GM19035 (cell line): ENCODE data around the gene SLC46A2.

Experiments
- ATAC-seq: cut with Tn5 transposase; IDR thresholded peaks from one replicate; pipeline ENCODE4 v1.9.1; 2021; ENCODE audit not compliant: unreplicated experiment

SLC46A2 gene

DNA sequence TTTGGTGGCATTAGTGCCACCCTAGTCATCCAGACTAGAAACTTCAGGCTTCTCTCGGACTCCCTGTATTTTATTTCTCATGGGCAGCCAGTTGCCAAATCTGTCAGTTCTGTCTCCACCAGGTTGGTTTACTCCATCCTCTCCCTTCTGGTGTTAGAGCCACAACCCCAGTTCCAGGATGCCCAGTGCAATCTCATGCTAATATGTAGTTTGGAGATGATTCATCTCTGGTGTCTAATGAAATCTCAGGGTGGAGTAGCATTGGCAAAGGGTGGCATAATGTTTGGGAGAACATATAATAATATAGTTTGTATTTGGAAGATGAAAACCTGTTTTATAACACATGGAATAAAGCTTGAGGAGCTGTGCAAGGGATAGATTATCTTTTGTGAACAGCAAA lies 30.2 kb downstream of the SLC46A2 start:
- no peak for ATAC-seq

DNA sequence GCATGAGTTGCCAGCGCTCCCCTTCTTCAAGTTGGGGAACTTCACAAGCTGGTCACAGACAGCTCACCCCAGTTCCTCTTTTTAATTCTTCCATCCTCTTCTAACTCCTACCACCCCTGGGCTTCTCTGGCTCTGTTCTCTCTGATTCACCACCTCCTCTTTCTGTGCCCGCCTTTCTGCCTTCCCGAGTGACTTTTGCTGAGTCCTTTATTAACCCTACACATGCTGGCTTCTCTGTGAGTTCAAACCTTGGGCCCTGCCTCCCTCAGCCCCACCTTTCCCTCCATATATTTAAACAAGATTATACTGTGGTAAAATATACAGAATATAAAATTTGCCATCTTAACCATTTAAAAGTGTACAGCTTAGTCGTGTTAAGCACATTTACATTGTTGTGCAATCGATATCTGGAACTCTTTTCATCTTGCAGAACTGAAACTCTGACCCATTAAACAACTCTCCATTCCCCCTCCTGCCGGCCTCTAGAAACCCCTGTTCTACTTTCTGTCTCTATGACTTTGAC lies 32.0 kb downstream of the SLC46A2 start:
- peak; percentile 72 for ATAC-seq

DNA sequence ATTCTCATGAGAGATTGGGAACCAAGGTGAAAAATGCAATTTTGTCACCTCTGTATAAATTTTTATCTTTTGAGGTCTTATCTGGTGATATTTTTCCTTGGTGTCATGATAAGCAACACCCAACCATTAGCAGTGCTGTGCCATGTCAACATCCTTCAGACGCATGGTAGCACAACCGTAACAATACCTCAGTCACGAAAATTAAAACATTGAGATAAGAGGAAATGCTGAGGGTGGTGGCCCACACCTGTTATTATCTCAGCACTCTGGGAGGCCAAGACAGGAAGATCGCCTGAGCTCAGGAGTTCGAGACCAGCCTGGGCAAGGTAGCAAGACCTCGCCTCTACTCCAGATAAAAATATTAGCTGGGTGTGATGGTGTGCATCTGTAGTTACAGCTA lies 32.7 kb downstream of the SLC46A2 start:
- ATAC-seq = no peak

DNA sequence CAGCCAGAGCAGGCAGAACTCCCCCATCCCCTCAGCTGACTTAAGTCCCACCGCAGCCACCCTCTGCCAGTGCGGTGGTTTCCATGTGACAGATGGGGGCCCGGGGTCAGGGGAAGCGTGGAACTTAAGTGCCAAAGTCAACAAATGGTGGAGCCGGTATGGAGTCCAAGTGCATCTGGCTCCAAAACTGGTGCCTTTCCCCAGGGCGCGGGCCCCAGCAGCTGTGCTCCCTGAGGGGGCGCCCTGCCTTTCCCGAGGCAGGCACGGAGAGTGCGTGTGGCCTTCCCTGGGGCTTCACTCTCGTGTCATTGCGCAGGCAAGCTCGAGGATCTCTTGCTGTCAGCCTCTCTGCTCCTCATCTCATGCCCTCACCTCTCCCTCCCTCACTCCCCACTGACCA lies 33.8 kb downstream of the SLC46A2 start:
- no peak for ATAC-seq

DNA sequence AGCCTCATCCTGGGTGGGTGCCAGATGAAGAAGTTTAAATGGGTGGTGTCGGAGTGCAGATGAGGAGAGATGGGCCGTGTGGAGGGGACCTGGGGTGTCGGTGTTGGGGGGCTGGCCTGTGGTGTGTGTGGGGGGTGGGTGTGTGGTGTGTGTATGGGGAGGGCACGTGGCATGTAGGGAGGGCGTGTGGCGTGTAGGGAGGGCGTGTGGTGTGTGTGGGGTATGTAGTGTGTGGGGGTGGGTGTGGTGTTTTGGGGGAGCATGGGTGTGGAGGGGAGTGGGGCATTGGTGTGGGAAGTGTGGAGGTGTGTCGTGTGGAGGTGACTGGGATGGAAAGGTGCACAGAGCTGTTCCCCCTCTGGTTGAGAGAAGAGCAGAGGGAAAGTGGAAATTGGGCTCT lies 34.5 kb downstream of the SLC46A2 start:
- no peak for ATAC-seq

DNA sequence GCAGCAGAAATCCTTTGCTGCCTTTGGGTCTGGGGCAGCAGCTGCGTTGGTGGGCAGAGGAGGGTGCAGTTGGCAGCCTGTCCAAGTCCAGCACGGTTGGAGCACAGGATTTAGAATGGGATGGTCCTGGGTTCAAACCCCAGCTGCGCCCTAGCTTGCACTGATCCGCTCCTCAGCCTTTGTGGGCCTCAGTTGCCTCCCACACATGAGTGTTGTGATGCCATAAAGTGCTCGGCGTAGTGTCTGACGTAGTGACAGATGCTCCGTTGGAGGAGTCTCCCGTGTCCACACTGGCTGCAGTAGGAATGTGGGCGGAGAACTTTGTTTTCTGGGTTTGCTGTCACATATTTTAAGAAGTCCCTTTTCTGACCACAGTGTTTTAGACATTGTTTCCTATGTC lies 36.0 kb downstream of the SLC46A2 start:
- ATAC-seq = no peak

DNA sequence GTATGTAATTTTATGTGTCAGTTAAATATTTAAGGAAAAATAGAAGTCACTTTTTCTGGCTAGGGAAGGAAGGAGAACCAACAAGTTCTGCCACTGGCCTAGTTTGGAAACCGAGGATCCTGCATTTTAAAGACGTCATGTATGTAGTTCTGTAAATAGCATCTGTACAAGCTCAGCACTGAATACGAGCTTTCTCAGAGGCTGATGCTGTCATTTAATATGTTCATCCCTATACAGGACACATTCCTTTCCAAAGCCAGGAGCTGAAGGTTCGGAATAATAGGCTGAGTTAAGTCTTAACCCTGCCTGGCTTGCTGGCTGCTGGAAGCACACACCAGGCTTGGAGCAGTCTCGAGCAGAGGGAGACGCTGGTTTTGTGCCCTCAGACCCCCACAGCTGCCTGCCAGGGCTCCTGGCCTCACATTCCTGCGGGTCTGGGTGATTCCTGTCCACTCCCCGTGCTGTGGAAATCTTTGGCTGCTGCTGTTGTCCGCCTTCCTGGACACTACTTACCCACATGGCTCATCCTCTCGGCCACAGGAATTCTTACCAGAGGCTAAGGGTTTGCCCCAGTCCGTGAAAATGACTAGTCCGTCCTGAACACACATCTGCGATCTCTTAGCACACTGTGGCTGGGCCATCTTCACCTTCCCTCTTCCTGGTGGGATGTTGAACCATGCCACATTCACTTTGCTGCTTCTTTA lies 36.6 kb downstream of the SLC46A2 start:
- no peak for ATAC-seq

DNA sequence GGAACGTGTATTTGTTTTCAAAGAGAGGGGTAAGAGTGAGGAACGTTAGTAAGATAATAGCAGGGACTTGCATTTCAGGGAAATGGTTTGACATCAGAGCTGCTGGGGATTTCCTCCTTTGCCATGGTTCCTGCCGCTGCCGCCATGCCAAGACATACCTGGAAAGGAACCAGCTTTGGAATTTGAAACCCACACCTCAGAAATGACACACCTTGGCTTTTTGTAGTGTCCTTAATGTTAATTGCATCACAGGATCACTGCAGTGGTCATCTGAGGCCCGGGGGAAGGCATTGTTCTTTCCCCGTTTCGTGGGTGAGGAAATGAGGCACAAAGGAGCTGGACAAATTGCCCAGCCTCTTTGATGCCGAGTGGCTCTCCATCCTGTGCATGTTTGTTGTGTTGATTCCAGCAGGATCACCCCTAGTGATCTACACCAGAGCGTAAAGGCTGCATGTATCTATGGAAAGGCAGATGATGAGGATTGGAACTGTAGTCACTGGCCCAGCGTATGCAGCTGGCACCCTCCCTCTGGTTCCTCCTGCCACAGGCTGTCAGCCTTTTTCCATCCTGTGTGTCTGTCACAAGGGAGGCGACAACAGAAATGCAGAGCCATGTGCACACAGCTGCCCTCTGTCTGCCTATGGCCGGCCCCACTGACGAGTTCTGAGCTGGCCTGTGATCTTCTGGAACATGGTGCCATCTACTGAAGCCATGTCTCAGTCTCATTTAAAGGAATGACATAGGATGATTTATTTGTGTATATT lies 37.8 kb downstream of the SLC46A2 start:
- no peak for ATAC-seq

DNA sequence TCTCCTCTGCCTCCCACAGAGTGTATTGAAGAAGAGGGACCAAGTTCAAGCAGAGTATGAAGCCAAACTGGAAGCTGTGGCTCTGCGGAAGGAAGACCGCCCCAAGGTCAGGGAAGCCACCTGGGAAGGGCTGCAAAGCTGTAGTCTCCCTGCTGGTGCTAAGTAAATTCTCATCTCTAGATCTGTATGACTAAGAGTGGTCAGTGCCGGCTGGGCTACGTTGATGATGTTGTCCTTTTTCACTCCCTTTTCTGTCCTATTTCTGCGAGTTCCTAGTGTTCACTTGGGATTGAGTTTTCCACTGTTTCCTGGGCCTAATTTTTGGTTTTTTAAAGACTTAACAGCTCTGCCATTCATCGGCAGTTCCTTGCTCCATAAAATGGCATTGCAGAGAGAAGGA lies 39.8 kb downstream of the SLC46A2 start:
- no peak for ATAC-seq

DNA sequence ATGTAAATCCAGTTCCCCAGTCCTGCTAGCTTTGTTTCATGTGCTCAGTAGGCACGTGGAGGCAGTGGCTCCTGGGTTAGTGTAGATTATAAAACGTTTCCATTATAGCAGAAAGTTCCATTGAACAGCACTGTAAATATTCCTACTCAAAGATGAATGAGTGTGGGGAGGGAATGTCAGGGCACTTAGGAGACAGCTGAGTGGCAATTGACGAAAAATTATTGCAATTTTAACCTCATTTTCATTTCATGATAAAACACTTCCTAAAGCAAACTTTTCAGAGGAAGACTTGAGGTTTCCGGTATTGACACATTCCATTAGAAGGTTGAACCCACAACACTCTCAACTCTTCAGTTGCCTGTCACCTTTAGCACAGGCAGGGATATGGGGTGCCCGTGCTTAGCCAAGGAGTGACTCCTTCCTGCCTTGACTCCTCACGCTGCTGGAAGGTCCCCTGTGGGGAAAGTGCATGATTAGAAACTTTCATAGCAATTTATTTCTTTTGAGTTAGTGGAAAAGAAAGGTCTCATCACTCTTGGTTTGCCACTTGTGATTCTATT lies 41.2 kb downstream of the SLC46A2 start:
- ATAC-seq = no peak

DNA sequence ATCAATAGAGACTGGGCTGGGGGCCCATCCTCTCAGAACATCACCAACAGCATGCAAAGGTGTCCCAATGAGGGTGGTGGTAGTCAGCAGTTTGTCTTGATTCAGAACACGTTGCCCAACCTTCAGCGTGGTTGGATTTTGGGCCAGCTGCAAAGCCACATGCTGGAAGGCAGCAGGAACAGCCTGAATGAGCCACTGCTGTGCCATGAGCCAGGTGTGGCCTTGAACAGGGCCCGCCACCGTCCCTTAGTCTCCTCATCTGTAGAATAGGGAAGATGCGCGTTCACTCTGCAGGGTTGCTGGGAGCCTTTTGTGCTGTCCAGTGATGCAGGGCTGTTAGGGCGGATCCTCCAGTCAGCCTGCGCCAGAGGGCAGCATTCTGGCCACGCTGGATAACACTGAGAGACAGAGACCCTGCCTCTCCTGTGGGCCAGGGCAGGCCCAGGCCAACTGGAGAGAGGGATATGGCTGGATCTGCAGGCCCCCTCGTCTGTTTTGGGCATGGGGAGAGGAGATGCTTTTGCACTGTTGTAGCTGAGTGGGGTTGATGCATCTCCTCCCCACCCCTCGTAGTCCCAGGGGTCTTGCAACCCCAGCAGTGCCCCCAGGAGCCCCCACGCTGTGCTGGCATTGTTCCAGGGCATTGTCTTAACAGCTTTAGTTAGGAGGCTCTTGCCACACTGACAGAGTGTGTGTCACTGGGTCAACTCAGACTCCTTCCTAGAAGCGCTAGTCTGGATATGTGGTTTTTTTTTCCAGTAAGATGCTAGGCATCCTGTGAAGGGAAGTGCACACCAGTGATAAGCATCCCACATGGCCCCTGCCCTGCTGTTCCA lies 42.1 kb downstream of the SLC46A2 start:
- no peak for ATAC-seq

DNA sequence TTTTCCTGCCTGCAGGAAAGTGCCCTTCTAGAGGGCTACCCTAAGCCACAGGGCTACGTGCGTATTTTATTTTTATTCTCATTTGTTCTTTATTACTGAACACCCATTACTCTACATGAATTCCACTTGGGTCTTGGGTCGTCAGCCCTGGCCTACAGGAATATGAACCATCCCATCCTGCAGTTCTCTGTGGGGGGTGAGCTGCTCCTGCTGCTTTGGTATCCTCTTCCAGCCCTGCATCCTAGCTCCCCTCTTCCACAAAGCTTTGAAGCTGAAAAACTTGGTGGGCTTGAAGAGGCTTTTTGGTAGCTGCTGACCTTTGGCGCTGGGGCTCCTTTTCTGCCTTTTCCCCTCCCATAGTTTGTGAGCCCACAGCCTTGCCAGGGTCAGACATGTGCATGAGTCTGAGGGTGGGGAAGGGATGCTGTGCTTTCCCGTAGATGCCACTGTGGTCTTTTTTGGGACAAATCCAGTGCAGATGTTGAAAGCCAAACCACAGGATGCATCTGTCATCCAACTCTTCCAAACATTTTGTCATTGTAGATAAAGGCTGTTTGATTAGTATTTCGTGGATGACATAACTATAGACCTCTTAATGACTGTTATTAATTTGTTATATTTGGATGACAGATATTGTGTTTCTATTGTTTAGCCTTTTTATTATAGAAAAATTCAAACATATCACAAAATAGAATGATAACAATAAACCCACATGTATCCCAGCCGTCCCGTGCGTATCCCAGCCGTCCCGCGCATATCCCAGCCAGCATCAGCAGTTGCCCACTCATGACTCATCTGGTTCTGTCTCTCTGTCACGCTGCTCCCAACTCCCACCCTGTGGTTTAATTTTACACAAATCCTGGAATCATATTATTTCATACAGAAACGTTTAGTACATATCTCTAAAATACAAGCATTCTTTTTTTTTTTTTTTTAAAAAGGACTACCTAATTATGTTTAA lies 43.9 kb downstream of the SLC46A2 start:
- ATAC-seq = no peak

DNA sequence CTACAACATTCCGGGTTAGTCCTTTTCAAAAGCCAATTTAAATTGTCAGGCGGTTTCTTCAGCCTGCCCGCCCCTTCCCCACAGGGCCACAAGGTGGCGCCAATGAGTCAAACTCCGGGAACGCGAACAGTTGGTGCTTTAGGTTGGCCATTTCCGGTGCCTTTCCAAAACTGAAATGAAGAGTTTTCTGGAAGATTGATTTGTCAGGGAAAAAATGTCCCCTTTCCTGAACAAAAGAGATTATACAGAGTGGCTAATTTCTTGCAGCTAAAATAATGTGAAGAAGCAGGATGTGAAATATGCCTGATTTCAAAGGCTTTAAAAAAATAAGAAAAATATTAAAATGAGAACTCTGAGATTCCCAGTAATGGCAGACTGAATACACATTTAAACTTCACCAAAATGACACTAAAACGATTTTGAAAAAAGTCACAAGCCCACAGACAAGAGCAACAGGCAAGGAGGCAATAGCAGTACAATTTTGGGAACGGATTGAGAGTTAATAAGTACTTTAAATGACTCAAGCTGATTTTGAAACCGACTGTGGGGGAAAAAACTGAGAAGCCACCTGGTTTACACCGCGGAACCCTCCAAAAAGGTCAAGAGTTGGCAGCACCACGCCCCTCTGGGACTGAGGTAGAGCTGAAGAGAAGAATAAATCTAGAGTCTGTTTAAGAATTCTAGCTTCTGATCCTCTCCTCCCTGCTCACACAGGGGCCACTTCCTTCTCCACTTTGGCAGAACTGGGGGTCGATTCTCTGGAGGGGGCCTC lies 45.7 kb downstream of the SLC46A2 start:
- peak; percentile 80 for ATAC-seq

DNA sequence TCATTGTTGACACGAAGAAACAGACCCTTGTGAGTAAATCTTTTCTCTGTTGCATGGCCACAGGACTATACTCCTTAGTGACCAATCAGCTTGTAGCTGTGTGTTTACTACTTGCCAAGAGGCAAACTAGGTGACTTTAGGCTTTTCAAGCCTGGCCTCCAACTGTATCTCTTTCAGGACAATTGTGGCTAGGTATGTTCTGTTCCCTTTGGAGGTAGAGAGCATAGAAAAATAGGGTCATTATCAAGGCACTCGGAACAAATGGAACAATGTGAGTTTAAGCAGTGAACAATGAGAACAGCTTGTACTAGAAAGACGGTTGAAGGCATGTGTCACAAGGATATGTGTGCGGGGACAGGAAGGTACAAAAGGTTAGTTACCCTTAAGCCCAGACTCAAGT lies 48.1 kb downstream of the SLC46A2 start:
- ATAC-seq = no peak

DNA sequence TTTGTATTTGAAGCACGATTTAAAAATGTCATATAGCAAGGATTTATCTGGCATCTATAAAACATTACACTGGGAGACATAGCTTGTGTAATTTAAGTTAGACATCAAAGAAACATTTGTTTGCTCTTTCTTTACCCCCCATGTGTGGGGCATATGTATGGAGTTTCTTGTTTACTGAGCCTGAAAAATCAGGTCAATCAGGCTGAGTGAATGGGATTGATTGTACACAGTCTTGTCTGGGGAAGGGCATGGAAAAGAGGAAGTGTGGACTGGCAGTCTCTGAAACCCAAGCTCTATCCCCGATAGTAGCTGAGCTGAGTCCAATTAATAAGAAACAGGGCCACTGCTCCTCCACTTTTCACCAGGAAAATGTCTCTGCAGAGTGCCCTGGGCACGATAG lies 49.4 kb downstream of the SLC46A2 start:
- no peak for ATAC-seq

DNA sequence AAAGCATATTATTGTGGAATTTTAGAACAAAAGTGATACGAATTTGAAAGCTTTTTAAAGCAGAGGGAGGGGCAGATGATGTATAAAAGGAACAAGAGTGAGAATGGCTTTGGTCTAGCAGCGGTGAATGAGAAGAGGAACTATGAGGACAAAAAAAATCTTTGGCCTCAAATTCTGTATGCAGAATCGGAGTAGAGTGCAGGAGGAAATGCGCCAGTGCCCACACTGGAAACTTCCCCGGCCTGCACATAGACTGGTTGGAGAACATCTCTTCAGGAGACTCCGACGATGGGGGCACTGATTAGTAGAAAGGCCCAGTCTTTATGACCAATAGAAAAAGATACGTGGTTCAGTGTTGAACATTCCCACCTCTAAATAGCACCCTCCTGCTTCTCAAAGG lies 51.3 kb downstream of the SLC46A2 start:
- ATAC-seq = no peak

DNA sequence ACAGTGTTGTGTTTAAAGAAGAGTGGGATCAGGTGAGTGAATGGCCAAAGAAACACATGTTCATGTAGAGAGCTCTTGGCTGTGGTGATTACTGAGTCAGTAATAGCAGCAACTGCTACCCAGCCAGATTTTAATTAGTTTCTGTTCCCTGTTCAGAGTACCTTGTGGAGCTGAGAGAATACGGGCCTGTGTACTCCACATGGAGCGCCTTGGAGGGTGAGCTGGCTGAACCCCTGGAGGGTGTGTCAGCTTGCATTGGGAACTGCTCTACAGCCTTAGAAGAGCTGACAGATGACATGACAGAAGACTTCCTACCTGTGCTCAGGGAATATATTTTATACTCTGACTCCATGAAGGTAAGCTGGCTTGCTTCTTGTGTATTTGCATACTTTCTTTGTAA lies 52.3 kb downstream of the SLC46A2 start:
- ATAC-seq = no peak

DNA sequence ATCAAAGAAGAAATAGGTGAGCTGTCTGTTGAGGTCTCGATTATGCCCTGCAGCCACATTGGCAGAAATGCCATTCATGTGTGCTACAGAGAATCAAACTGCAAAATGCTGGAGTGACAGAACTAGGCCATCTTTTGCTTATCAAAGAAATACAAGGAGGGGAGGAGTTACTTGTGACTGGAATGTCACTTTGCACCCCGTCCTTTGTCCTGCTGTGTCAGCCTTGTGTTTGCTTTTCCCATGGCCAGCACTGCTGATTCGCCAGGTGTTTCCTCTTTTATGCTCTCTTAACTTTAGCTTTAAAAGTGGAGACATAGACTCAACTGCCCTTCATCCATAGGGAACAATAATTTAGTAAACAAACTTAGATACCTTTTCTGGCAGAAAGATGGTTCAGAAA lies 54.3 kb downstream of the SLC46A2 start:
- ATAC-seq = no peak

DNA sequence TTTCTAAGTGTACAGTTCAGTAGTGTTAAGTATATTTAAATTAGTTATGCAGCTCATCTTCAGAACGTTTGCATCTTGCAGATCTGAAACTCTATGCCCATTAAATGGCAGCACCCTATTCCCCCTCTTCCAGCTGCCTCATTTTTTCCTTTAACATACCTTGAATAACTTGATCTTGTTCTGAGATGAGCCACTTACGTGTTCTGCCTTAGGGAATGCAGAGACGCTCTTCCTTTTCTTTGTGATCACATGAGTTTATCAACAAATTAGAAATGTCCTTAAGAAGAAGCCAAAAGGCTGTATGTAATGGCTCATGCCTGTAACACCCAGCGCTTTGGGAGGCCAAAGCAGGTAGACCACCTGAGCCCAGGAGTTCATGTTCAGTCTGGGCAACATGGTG lies 57.6 kb downstream of the SLC46A2 start:
- no peak for ATAC-seq
